Measurements from ENCODE around the gene P2RX2.

Gene P2RX2

DNA sequence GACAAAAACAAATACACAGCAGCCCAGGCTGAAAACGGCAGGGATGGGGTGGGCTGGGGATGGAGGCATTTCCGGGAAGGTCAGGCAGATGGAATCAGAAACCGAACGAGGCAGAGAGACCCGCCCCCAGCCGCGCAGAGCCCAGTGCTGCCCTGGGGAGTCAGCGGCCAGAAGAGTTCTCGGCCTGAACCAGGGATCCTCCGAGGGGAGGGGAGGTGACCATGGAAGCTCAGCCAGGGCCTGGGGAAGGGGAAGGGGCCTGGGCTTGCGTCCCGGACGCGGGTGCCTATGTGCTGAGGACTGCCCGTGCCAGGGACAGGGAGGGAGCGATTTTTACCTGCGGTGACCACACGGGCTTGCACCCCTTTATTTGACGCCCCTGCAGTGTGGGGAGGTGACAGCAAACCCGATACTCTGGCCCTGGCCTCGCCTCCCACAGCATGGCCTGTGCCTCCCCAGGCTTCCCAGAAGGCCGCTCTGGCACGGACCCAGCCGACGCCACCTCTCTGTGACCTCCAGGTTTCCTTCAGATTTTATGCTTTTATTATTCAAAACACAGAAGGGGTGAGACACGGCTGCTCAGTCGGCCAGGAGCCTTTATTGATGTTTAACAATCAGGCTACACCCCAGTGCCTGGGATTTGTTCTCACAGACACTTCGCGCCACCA is 15.9 kb upstream of the P2RX2 start:
- no peak for DNase-seq

- no peak for DNase-seq
Measured at GRCh38 chr12:132603240-132604150, 15.1 kb upstream of the P2RX2 start.

GRCh38 chr12:132604151-132604618 is 14.4 kb upstream of the P2RX2 start:
- no peak for DNase-seq

GRCh38 chr12:132604668-132605441 is 13.7 kb upstream of the P2RX2 start:
- no peak for DNase-seq

DNA sequence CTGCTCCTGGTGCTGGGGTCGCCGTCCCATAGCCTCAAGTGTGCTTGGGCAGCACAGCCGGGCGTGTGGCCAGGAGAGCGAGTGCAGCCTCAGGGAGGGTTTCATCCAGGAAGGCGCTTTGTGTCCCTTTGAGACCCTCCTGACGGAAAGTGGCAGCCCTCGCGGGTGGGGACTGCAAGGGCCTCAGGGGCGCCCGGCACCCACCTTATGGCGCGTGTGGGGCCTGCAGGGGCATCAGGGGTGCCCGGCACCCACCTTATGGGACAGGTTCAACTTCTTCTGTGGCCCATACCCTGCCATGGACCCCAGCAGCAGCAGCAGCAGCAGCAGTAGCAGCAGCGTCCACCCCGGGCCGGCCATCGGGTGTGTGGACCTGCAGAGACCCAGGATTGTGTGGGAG is 12.7 kb upstream of the P2RX2 start:
- DNase-seq = no peak

- no peak for DNase-seq
Measured at GRCh38 chr12:132606466-132606865, 12.1 kb upstream of the P2RX2 start.

DNA sequence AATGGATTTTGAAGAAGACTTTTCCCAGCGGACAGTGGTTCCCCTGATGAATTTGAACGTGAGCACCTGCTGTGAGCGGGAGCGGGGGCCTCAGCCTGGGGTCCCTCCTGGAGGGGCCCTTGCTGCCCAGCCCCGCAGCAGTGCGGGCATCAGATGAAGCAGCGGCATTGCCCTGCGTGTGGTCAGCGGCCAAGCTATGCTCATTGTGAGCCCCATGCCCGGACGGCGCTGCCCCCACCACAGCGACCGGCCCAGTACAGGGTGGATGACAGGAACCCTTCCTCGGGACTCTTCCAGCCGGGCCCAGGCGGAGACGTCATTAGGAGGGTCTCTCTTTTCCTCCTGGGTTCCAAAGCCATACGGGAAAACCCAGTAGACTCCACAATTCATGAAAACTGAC is 11.6 kb upstream of the P2RX2 start:
- DNase-seq = no peak

DNA sequence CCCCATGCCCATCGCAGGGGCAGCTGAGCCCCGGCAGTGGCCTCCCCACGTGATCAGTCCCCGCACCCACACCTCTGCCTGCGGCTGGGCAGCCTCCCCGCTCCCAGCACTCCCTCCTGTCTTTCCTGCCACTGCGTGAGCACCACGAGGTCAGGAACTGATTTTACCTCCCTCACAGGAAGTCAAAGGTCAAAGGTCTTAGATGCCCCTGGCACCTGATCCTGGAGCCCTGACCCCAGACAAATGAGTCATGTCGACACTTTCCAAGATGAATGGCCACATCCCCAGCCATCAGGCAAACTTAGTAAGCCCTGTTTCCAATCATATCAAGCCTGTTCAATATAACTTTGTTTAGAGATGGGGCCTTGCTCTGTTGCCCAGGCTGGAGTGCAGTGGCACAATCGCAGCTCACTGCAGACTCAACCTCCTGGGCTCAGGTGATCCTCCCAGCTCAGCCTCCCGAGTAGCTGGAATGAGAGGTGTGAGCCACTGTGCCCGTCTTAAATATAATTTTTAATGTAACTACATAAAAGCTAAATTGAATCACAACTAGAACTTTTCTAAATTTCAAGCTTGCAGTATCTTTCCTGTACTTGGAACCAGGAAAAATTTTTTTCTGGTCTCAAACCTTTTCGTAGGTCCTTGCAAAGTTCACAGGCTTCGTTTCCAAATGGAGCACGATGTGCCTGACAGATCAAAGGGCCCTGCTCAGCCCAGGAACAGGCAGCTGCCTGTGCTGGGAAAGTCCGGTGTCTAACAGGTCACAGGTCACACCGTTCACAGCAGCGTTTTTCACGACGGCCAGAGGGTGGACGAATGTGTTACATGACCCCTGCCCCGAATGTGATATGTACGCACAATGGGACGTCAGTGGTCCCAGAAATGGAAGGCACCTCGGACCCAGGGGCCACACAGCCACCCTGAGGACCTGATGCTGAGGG is 10.1 kb upstream of the P2RX2 start:
- no peak for DNase-seq

DNA sequence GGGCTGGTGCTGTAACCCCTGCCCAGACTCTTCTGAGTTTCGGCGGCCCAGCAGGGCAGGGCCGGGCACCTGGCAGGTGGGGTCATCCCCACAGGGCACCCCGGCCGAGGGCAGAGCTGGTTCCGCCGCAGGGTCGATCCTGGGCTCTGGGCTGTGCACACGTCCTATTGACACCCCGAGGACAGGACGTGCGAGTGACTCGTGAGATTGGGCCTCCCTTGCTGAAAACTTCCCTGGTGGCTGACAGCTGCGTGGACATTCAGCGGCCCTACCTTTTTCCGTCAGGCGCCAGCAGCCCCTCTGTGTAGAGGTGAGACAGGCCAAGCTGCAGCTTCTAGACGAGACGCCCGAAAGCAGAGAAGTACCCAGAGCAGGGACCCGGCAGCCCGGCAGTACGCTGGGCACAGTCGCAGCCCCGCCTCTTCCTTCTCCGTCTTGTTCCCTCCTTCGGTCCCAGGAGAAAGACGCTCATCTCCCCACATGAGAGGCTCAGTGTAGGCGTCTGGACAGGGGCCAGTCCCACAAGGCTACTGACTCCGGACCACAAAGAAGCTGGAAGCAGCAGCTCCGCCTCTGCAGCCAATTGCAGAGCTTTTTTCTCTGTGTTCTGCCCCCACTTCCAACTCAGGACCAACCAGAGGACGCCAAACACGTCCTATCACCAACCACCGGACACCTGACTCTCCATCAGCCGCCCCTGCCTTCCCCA is 8.4 kb upstream of the P2RX2 start, which contains the start of gene LRCOL1:
TSS of gene LRCOL1 (minus strand) at position 532 of the 709 bp plus-strand sequence. CDS start 4,331 bp downstream, outside the sequence.
- peak in 13 of 58 donors; percentile 5 to 33 (median 15) for DNase-seq

- DNase-seq = no peak
Measured at GRCh38 chr12:132610866-132611602, 7.5 kb upstream of the P2RX2 start.

DNA sequence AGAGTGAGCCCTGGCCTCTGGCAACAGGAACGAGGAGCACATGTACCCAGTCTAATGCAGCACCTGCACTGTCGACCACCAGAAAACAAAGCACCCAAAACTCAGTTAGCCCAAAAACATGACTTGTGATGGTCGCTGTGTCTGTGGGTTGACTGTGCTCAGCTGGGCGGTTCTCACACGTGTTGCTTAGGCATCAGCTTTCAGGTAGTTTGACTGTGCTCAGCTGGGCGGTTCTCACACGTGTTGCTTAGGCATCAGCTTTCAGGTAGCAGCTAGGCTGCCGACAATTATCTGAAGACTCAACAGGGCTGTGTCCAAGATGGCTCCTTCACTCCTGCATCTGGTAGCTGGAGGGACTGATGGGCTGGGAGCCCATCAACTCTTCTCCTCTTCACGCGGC is 7.0 kb upstream of the P2RX2 start:
- DNase-seq = no peak

DNA sequence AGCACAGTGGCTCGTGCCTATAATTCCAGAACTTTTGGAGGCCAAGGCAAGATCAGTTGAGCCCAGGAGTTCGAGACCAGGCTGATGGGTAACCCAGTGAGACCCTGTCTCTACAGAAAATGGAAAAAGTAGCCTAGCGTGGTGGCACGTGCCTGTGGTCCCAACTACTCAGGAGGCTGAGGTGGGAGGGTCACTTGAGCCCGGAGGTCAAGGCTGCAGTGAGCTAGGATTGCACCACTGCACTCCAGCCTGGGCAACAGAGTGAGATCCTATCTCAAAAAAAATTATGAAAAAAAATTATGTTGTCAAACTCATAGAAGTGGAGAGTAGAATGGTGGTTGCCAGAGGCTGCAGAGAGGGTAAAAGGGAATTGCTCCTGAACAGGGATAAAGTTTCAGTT is 4.5 kb upstream of the P2RX2 start:
- DNase-seq = no peak

GRCh38 chr12:132614861-132615578 is 3.6 kb upstream of the P2RX2 start:
- peak in 55 of 58 donors; percentile 8 to 85 (median 59) for DNase-seq

DNA sequence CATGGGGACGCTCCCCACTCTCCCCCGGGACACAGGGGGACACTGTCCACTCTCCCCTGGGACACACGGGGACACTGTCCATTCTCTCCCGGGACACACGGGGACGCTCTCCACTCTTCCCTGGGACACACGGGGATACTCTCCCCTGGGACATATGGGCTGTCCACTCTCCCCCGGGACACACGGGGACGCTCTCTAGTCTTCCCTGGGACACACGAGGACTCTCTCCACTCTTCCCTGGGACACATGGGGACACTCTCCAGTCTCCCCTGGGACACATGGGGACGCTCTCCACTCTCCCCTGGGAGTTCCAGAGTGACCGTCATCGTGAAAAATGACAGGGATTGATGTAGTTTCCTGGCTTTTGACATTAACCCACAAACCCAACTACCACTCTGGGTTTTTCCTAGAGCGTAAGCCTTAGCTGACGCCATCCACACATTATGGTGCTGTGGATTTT is 3.0 kb upstream of the P2RX2 start:
- DNase-seq = no peak

DNA sequence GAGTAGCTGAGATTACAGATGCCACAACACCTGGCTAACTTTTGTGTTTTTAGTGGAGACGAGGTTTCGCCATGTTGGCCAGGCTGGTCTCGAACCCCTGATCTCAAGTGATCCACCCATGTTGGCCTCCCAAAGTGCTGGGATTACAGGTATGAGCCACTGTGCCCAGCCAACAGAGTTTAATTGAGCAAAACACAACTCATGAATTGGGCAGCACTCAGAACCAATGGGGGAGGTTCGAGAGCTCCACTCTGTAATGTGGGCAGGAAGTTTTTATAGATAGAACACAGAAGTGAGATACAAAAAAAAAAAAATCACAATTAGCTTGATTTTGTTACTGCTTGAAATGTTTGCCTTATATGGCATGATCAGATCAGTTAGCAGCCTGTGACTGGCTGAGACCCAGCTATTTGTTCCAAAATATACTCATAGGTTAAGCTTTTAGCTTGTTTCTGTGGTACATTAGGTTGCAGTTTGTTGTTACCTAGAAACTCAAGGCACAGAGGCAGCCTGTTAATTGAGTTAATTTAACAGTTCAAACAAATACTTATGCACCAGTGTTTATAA is 1.4 kb upstream of the P2RX2 start:
- DNase-seq = no peak

GRCh38 chr12:132617822-132618682 is 524 bp upstream of the P2RX2 start:
- DNase-seq = no peak

DNA sequence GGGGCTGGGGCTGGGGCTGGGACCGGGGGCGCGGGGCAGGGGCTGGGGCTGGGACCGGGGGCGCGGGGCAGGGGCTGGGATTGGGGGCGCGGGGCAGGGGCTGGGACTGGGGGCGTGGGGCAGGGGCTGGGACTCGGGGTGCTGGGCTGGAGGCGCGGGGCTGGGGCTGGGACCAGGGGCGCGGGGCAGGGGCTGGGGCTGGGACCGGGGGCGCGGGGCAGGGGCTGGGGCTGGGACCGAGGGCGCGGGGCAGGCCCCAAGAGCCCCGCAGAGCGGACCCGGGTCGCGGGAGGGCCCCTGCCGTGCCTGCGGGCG is 452 bp downstream of the P2RX2 start:
- DNase-seq = no peak
